Lower leg skin (tissue), 3 donors: ENCODE measurements around the gene CELF2.

Experiments used
- POLR2A ChIP-seq, 2 donors: fragments of 450-650 bp; IDR thresholded peaks; one replicate each; pipeline ENCODE4 v1.6.1; 2016 to 2017; ENCODE audit warnings: antibody characterized with exemption in 2 of 2, mild to moderate bottlenecking in 1 of 2, moderate library complexity in 1 of 2
- TF ChIP-seq, protein P1 (sequence below), 3 donors: fragments of 450-650 bp; IDR thresholded peaks; one replicate each; pipeline ENCODE4 v1.5.1; 2016; ENCODE audit warnings: antibody characterized with exemption in 3 of 3, mild to moderate bottlenecking in 3 of 3, moderate library complexity in 2 of 3

DNA sequence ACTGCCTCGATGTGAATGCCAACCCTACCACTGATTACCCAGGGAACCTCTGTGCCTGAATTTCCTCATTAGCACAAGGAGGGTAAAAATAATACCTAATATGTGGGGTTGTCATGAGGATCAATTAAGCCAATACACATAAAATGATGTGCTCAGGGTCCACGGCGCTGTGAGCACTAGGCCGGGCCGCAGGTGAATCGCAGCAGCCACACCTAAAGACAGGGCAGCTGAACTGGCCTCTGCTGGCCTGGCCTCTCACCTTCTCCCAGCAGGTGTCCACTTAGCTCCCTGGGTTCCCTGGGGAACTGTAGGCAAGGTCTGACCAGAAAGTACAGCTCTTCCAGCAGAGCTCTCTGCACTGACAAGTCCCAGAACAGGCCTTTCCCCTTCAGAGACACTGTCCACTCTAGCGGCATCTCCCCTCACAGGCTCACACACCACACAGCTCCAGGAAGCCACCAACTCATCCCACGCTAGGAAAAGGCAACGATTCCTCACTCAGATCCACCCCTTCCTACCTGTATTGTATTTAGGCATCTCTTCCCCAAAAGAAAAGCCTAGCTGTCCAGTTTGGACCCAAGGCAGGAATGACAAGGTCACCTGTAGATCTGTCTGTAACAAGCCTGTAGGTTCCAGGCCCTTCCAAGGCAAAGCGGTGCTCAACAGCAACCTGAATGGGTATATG is 320.6 kb downstream of the CELF2 start:
- TF ChIP-seq, protein P1, sequence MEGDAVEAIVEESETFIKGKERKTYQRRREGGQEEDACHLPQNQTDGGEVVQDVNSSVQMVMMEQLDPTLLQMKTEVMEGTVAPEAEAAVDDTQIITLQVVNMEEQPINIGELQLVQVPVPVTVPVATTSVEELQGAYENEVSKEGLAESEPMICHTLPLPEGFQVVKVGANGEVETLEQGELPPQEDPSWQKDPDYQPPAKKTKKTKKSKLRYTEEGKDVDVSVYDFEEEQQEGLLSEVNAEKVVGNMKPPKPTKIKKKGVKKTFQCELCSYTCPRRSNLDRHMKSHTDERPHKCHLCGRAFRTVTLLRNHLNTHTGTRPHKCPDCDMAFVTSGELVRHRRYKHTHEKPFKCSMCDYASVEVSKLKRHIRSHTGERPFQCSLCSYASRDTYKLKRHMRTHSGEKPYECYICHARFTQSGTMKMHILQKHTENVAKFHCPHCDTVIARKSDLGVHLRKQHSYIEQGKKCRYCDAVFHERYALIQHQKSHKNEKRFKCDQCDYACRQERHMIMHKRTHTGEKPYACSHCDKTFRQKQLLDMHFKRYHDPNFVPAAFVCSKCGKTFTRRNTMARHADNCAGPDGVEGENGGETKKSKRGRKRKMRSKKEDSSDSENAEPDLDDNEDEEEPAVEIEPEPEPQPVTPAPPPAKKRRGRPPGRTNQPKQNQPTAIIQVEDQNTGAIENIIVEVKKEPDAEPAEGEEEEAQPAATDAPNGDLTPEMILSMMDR (IDR thresholded peaks at IDR 0.05) = no peak
- no peak for TF ChIP-seq POLR2A (IDR thresholded peaks at IDR 0.05)
